Erythroblast (primary cell): ENCODE measurements around the gene SRRM4.

Experiments
- GATA1 ChIP-seq: IDR thresholded peaks from 2 replicates; pipeline ENCODE4 v1.6.1; 2011; ENCODE audit warnings: low read depth, mild to moderate bottlenecking, control low read depth, low read length, moderate library complexity
- POLR2A ChIP-seq: IDR thresholded peaks from 2 replicates; pipeline ENCODE4 v1.6.1; 2011; ENCODE audit warnings: mild to moderate bottlenecking, low read length

DNA sequence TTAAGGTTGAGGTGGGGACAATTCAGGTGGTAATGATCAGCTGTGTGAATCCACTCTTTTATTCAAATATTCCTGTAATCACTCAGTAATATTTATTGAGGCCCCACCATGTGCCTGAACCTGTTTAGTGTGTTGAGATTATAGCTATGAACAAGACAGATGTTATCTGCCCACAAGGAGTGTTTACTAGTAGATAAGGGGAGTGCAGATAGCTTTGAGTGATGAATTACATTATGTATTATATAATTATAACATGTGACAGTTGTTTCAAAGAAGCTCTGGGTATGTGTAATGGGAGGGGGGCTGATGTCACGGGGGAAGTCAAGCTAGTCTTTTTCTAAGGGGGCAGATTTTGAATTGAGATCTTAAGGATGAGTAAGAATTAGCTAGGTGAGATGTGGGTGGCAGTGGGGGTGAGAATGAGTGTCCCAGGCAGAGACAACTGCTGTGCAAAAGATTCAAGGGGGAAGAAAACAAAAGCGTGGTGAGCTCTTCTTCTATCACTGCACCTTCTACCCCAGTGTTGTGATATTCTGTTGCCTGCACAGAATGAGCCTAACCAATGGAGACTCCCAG, 21.3 kb upstream of the SRRM4 start:
- no peak for TF ChIP-seq POLR2A
- TF ChIP-seq GATA1: no peak
